ENCODE measurements around the gene BCAS1. TPM values are rescaled to one million over a fixed set of nuclear protein-coding genes. Genes with fewer than 3 reads are reported as not detected.

BCAS1 gene
- total RNA-seq, 6 experiments from 2014 or later = 0.07 to 0.43 (median 0.15) TPM; not detected in 2

DNA sequence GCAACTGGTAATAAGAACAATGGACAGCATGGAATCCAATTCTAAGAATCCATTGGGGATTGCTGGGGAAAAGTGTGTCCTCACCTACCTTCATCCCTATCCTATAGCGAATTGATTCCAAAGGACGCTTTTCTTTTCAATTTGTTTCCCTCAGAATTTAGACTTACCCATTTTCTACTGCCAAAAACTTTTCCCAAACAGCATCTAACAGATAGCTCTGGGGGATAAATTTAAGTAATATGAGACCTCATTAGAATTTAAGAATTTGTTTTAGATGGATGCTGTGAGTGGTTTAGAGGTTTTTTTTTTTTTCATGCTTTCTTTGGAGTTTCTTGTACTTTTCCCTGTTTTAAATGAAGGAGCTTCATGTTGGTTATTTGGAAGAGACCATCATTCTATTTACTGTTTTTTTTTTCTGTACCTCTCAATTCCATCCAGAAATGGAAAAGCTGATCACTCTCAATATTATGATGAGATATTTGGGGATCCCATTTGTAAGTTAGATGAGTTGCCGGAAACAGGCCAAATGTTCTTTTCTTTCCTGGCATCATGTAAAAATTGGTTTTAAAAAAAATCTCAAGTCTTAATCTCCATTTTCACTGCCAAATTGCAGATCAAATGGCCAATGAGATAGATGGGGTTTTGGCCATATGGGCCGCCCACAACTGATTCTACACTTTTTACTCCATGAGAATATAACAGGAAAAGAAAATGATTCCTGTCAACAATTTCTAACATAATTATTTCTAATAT, 105.7 kb downstream of the BCAS1 start:
- no peak for TF ChIP-seq POLR2A (IDR thresholded peaks at IDR 0.05)
- TF ChIP-seq, protein P1, sequence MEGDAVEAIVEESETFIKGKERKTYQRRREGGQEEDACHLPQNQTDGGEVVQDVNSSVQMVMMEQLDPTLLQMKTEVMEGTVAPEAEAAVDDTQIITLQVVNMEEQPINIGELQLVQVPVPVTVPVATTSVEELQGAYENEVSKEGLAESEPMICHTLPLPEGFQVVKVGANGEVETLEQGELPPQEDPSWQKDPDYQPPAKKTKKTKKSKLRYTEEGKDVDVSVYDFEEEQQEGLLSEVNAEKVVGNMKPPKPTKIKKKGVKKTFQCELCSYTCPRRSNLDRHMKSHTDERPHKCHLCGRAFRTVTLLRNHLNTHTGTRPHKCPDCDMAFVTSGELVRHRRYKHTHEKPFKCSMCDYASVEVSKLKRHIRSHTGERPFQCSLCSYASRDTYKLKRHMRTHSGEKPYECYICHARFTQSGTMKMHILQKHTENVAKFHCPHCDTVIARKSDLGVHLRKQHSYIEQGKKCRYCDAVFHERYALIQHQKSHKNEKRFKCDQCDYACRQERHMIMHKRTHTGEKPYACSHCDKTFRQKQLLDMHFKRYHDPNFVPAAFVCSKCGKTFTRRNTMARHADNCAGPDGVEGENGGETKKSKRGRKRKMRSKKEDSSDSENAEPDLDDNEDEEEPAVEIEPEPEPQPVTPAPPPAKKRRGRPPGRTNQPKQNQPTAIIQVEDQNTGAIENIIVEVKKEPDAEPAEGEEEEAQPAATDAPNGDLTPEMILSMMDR (IDR thresholded peaks at IDR 0.05) = no peak

DNA sequence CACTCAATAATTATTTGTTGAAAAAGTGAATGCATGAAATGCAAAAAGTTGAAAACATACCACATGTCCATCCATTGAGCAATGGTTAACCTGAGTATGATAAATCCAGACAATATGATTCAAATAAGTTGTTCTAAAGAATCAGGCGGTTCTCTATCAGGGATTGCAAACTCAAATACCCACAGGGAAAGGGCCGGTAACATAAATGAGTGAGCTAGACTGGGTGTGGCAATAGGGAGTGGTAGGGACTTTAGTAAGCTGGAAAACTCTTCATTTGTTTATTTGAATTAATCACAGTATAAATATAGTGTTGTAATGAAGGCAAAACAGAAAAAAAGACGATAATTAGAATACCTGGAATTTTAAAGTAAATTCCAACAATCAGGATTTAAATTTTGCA, 106.3 kb downstream of the BCAS1 start:
- H3K9me3 ChIP-seq = no peaks in the 10 kb centered on the region
- H3K27ac ChIP-seq = no peak overlapping the region
- 66% methylated on average over 3 of the region's 3 CpGs for WGBS (ENCODE audit: insufficient coverage, low coverage, low lambda C conversion rate, missing lambda C conversion rate)
- H3K27me3 ChIP-seq = no peaks in the 10 kb centered on the region
- ATAC-seq (no peak), DNase-seq (no peak)
- no peak overlapping the region for H3K4me3 ChIP-seq
- TF ChIP-seq, protein P1 (IDR thresholded peaks at IDR 0.05) = no peak
- no peak for TF ChIP-seq POLR2A (IDR thresholded peaks at IDR 0.05)
- H3K36me3 ChIP-seq = no peaks in the 10 kb centered on the region
- peaks cover 0 to 9% (median 0%) of the 10 kb centered on the region in 4 donors for H3K4me1 ChIP-seq
- intact Hi-C loops (cut with DNase I) = no loop called here

More for the DNA sequence above, 105.7 kb downstream of the BCAS1 start:
- no peaks in the 10 kb centered on the region for H3K9me3 ChIP-seq
- no peaks in the 10 kb centered on the region for H3K36me3 ChIP-seq
- no peaks in the 10 kb centered on the region for H3K27me3 ChIP-seq
- DNase-seq (no peak), ATAC-seq (no peak)
- H3K4me1 ChIP-seq = peaks cover 0 to 9% (median 0%) of the 10 kb centered on the region in 4 donors
- 100% methylated on average over 4 of the region's 4 CpGs for WGBS (ENCODE audit: insufficient coverage, low coverage, low lambda C conversion rate, missing lambda C conversion rate)
- intact Hi-C loops (cut with DNase I) = no loop called here
- no peak overlapping the region for H3K4me3 ChIP-seq
- H3K27ac ChIP-seq = no peak overlapping the region

DNA sequence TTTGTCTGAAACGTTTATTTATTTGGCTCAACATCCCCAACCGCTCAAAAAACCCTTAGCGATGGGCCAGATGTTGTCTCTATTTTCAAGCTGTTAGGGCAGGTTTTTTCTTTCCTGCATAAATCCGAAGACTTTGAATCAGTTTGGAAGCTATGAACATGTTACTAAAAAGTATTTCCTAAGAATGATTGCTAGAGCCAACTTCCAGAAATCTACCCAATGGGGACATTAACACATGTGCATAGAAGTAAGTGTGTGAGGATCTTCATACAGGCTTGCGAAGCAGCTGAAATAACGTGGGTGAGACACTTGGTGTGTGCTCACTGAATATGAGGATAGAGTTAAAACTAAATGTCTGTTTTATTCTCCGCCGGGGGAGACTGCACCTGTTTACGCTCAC, 106.8 kb downstream of the BCAS1 start:
- H3K4me3 ChIP-seq = no peak overlapping the region
- H3K36me3 ChIP-seq = no peaks in the 10 kb centered on the region
- no peaks in the 10 kb centered on the region for H3K9me3 ChIP-seq
- 83% methylated on average over 9 of the region's 9 CpGs for WGBS (ENCODE audit: insufficient coverage, low coverage, low lambda C conversion rate, missing lambda C conversion rate)
- ATAC-seq (no peak), DNase-seq (no peak)
- peaks cover 0 to 9% (median 0%) of the 10 kb centered on the region in 4 donors for H3K4me1 ChIP-seq
- no peak overlapping the region for H3K27ac ChIP-seq
- intact Hi-C loops (cut with DNase I) = no loop called here
- no peaks in the 10 kb centered on the region for H3K27me3 ChIP-seq
- TF ChIP-seq, protein P1 (IDR thresholded peaks at IDR 0.05) = no peak
- no peak for TF ChIP-seq POLR2A (IDR thresholded peaks at IDR 0.05)

DNA sequence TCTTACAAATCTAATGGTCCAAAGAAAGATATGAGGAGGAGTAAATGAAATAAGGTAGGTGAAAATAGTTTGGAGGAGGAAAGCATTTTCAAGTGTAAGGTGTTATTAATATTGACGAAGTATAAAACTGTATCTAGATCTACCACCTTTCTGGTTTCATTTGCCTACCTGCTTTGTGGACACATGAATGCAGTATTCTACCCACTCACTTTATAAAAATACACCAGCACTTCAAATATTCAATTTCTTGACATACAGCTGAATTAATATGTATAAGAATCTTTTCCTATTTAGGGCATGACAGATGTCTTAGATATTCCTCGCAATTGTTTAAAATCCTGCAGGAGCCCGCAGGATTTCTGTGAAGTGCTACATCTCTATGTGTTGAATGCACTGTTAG, 108.0 kb downstream of the BCAS1 start:
- H3K27ac ChIP-seq = no peak overlapping the region
- no peaks in the 10 kb centered on the region for H3K9me3 ChIP-seq
- H3K4me1 ChIP-seq = peaks cover 0 to 9% (median 0%) of the 10 kb centered on the region in 4 donors
- intact Hi-C loops (cut with DNase I) = no loop called here
- H3K36me3 ChIP-seq = no peaks in the 10 kb centered on the region
- 80% methylated on average over 3 of the region's 3 CpGs for WGBS (ENCODE audit: insufficient coverage, low coverage, low lambda C conversion rate, missing lambda C conversion rate)
- TF ChIP-seq, protein P1 (IDR thresholded peaks at IDR 0.05) = no peak
- no peak for TF ChIP-seq POLR2A (IDR thresholded peaks at IDR 0.05)
- H3K4me3 ChIP-seq = no peak overlapping the region
- no peaks in the 10 kb centered on the region for H3K27me3 ChIP-seq
- no peak for DNase-seq
- ATAC-seq = no peak

Data from right lobe of liver (tissue), 6 donors.